ENCODE measurements around the gene NAA30. TPM values are rescaled to one million over a fixed set of nuclear protein-coding genes. Genes with fewer than 3 reads are reported as not detected.
"Not testable (repeated sequence)": the region's sequence is repeated elsewhere in the genome, so short reads cannot be mapped to it uniquely, and the experiment has no call there.

The NAA30 gene
- total RNA-seq (2021; ENCODE audit: unreplicated experiment) (13.1 TPM), Bru-seq, nascent RNA (percentile 80 among the genes with signal in this experiment), BruChase-seq, experiment 1, labeled RNA remaining after a 2-hour chase (percentile 90 among the genes with signal in this experiment), BruChase-seq, experiment 2, labeled RNA remaining after a 6-hour chase (percentile 78 among the genes with signal in this experiment)
- polyA plus RNA-seq (2012; ENCODE audit: insufficient read length) = 6.6 TPM
- long read RNA-seq, full-length matches to known transcripts = 74 of 95 reads
- long read RNA-seq, partial matches to known transcripts = 17 of 95 reads
- long read RNA-seq, other reads (novel, unspliced or antisense) = 4 of 95 reads

- Histone ChIP-seq H3K4me1 (ENCODE audit: control insufficient read depth, insufficient read depth, low read length) (peaks cover 8% of the 10 kb centered on the region; the same call in 1 of the 2 replicates), H3K36me3 (ENCODE audit: control insufficient read depth, insufficient read depth, low read length) (peaks cover 5% of the 10 kb centered on the region; the same call in 1 of the 2 replicates), H3K27ac (ENCODE audit: low read length) (peak within 1 kb of the TSS; percentile 90), H3K9me3 (ENCODE audit: control insufficient read depth, insufficient read depth, low read depth, low read length) (no peaks in the 10 kb centered on the region), H3K4me3 (ENCODE audit: low read depth in 2 of 2, low read length in 2 of 2) (peak within 1 kb of the TSS; percentile 71 to 76), H3K27me3 (ENCODE audit: control insufficient read depth, insufficient read depth, low read length) (no peaks in the 10 kb centered on the region)
- ChIA-PET POLR2A (no interaction called here), CTCF (no interaction called here)
- TF ChIP-seq POLR2AphosphoS5 (IDR thresholded peaks at IDR 0.05; ENCODE audit: low read depth, low read length) = peak; percentile 28; the same call in 1 of the 2 replicates
- no peak for TF ChIP-seq TCF7L2 (IDR thresholded peaks at IDR 0.05; ENCODE audit: low read depth, low read length)
- no TSS peak for BruUV-seq (replicated peaks)
- peak; percentile 95 for ATAC-seq
- intact Hi-C loops (cut with micrococcal nuclease; ENCODE audit: unreplicated experiment) (no loop called here), in situ Hi-C loops (cut with HindIII; ENCODE audit: low pct_unique_long_range_greater_than_20kb, low sequenced_read_pairs) (no loop called here)
- peak; percentile 25 for DNase-seq (ENCODE audit: low read depth, low spot score)
Observed at GRCh38 chr14:57390037-57390805, at the start of gene NAA30. TSS of gene NAA30 (plus strand) at chr14:57390586. CDS start at chr14:57390958, 372 bp downstream.

DNA sequence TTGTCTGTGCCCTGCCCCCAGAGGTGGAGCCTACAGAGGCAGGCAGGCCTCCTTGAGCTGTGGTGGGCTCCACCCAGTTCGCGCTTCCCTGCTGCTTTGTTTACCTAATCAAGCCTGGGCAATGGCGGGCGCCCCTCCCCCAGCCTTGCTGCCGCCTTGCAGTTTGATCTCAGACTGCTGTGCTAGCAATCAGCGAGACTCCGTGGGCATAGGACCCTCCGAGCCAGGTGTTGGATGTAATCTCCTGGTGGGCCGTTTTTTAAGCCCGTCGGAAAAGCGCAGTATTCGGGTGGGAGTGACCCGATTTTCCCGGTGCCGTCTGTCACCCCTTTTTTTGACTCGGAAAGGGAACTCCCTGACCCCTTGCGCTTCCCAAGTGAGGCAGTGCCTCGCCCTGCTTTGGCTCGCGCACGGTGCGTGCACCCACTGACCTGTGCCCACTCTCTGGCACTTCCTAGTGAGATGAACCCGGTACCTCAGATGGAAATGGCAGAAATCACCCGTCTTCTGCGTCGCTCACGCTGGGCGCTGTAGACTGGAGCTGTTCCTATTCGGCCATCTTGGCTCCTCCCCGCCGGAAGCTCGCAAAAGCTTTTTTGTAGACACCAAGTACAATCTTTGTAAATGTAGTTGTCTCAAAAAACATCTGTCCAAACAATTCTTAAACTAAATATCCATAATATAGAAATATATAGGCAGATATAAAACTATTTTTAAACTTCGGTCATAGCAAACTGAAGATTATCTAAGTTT is 46.7 kb upstream of the NAA30 start:
- H3K27me3 ChIP-seq (ENCODE audit: control insufficient read depth, insufficient read depth, low read length); H3K4me1 ChIP-seq (ENCODE audit: control insufficient read depth, insufficient read depth, low read length); intact Hi-C loops (cut with micrococcal nuclease; ENCODE audit: unreplicated experiment); CTCF ChIA-PET; ATAC-seq; BruUV-seq (replicated peaks); in situ Hi-C loops (cut with HindIII; ENCODE audit: low pct_unique_long_range_greater_than_20kb, low sequenced_read_pairs); H3K4me3 ChIP-seq (ENCODE audit: low read depth in 2 of 2, low read length in 2 of 2); DNase-seq (ENCODE audit: low read depth, low spot score); H3K27ac ChIP-seq (ENCODE audit: low read length); POLR2A ChIA-PET; H3K9me3 ChIP-seq (ENCODE audit: control insufficient read depth, insufficient read depth, low read depth, low read length); H3K36me3 ChIP-seq (ENCODE audit: control insufficient read depth, insufficient read depth, low read length): not testable (repeated sequence)

GRCh38 chr14:57345106-57345505 is 45.3 kb upstream of the NAA30 start:
- DNase-seq (ENCODE audit: low read depth, low spot score) (no peak), ATAC-seq (no peak)
- Histone ChIP-seq H3K27ac (ENCODE audit: low read length) (no peak overlapping the region), H3K4me3 (ENCODE audit: low read depth in 2 of 2, low read length in 2 of 2) (no peak overlapping the region), H3K27me3 (ENCODE audit: control insufficient read depth, insufficient read depth, low read length) (no peaks in the 10 kb centered on the region), H3K4me1 (ENCODE audit: control insufficient read depth, insufficient read depth, low read length) (no peaks in the 10 kb centered on the region), H3K36me3 (ENCODE audit: control insufficient read depth, insufficient read depth, low read length) (no peaks in the 10 kb centered on the region), H3K9me3 (ENCODE audit: control insufficient read depth, insufficient read depth, low read depth, low read length) (no peaks in the 10 kb centered on the region)
- ChIA-PET POLR2A (interaction anchor here (0.6 to 0.7 kb wide), 2 partner anchors 9 to 566 kb away, joined by 3 to 7 read pairs; no protein-coding TSS in a partner anchor), CTCF (interaction anchor here (0.5 kb wide), 1 partner anchor 617 kb away, joined by 3 read pairs; no protein-coding TSS in a partner anchor)
- intact Hi-C loops (cut with micrococcal nuclease; ENCODE audit: unreplicated experiment) (no loop called here), in situ Hi-C loops (cut with HindIII; ENCODE audit: low pct_unique_long_range_greater_than_20kb, low sequenced_read_pairs) (no loop called here)
- no peak for TF ChIP-seq SIN3A (IDR thresholded peaks at IDR 0.05; ENCODE audit: borderline replicate concordance, insufficient read depth, low read depth, low read length)
- TF ChIP-seq POLR2AphosphoS5 (IDR thresholded peaks at IDR 0.05; ENCODE audit: low read depth, low read length) = no peak
- TF ChIP-seq, protein P1, sequence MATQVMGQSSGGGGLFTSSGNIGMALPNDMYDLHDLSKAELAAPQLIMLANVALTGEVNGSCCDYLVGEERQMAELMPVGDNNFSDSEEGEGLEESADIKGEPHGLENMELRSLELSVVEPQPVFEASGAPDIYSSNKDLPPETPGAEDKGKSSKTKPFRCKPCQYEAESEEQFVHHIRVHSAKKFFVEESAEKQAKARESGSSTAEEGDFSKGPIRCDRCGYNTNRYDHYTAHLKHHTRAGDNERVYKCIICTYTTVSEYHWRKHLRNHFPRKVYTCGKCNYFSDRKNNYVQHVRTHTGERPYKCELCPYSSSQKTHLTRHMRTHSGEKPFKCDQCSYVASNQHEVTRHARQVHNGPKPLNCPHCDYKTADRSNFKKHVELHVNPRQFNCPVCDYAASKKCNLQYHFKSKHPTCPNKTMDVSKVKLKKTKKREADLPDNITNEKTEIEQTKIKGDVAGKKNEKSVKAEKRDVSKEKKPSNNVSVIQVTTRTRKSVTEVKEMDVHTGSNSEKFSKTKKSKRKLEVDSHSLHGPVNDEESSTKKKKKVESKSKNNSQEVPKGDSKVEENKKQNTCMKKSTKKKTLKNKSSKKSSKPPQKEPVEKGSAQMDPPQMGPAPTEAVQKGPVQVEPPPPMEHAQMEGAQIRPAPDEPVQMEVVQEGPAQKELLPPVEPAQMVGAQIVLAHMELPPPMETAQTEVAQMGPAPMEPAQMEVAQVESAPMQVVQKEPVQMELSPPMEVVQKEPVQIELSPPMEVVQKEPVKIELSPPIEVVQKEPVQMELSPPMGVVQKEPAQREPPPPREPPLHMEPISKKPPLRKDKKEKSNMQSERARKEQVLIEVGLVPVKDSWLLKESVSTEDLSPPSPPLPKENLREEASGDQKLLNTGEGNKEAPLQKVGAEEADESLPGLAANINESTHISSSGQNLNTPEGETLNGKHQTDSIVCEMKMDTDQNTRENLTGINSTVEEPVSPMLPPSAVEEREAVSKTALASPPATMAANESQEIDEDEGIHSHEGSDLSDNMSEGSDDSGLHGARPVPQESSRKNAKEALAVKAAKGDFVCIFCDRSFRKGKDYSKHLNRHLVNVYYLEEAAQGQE (IDR thresholded peaks at IDR 0.05; ENCODE audit: insufficient read depth in 1 of 2, low read depth in 2 of 2, low read length in 1 of 2) = no peak
- TF ChIP-seq, protein P2, sequence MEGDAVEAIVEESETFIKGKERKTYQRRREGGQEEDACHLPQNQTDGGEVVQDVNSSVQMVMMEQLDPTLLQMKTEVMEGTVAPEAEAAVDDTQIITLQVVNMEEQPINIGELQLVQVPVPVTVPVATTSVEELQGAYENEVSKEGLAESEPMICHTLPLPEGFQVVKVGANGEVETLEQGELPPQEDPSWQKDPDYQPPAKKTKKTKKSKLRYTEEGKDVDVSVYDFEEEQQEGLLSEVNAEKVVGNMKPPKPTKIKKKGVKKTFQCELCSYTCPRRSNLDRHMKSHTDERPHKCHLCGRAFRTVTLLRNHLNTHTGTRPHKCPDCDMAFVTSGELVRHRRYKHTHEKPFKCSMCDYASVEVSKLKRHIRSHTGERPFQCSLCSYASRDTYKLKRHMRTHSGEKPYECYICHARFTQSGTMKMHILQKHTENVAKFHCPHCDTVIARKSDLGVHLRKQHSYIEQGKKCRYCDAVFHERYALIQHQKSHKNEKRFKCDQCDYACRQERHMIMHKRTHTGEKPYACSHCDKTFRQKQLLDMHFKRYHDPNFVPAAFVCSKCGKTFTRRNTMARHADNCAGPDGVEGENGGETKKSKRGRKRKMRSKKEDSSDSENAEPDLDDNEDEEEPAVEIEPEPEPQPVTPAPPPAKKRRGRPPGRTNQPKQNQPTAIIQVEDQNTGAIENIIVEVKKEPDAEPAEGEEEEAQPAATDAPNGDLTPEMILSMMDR (IDR thresholded peaks at IDR 0.05) = no peak
- BruUV-seq (replicated peaks) = no TSS peak

Data from Panc1 (cell line).